NCI-H2029 (cell line): ENCODE measurements around the gene ZNF618.

ENCODE experiments used
- DNase-seq: peaks from one replicate; lab custom pipeline; 2025; lab: John Stamatoyannopoulos, UW

Gene ZNF618

GRCh38 chr9:114046237-114046755, 170.2 kb downstream of the ZNF618 start:
- no peak for DNase-seq

- DNase-seq: no peak
These were observed 170.8 kb downstream of the ZNF618 start for GRCh38 chr9:114046875-114047274.

DNA sequence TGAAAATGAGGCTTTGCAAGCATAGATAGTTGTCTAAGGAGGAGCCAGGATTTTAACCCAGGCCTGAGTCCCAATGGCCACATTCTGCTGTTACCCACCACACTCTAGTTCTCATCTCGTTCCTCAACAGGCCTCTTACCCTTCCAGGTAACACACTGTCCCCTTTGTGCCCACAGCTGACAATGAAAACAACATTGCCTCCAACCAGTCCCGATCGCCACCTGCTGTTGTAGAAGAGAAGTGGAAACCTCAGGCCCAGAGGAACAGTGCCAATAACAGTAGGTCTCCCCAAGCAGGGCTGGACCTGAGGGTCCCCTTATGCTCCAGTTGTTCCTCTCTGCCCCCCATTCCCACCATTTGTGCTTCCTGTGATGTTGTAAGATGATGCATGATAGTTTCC, 171.6 kb downstream of the ZNF618 start:
- DNase-seq: no peak

DNA sequence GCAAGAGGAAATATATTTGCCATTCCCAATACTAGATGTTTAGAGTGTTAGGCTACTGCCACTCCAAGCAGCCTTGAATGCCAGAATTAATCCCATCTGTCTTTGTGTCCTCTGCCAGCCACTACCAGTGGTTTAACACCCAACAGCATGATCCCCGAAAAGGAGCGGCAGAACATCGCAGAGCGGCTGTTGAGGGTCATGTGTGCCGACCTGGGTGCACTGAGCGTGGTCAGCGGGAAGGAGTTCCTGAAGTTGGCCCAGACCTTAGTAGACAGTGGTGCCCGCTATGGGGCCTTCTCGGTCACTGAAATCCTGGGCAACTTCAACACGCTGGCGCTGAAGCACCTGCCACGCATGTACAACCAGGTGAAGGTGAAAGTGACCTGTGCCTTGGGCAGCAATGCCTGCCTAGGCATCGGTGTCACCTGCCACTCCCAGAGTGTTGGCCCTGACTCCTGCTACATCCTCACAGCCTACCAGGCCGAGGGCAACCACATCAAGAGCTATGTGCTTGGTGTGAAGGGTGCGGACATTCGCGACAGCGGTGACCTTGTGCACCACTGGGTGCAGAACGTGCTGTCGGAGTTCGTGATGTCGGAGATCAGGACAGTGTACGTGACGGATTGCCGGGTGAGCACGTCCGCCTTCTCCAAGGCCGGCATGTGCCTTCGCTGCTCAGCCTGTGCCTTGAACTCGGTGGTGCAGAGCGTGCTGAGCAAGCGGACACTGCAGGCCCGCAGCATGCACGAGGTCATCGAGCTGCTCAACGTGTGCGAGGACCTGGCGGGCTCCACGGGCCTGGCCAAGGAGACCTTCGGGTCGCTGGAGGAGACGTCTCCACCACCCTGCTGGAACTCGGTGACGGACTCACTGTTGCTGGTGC, 172.7 kb downstream of the ZNF618 start:
- DNase-seq: no peak

- no peak for DNase-seq
These were observed 173.5 kb downstream of the ZNF618 start for GRCh38 chr9:114049441-114050225.

DNA sequence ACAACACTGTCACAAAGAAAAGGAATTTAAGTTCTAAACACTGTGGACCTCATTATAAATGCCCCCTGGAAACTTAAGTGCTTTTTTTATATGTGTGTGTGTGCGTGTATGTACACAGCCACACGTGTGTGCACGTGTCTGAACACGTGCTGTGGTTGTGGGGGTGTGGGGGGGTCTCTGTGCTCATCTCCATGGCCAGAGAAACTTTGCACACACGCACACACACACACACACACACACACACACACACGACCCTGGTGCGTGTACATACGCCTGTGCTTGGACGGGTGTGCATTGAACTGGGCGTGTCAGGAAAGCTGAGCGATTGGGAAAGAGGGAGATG, 174.1 kb downstream of the ZNF618 start:
- DNase-seq: no peak

DNA sequence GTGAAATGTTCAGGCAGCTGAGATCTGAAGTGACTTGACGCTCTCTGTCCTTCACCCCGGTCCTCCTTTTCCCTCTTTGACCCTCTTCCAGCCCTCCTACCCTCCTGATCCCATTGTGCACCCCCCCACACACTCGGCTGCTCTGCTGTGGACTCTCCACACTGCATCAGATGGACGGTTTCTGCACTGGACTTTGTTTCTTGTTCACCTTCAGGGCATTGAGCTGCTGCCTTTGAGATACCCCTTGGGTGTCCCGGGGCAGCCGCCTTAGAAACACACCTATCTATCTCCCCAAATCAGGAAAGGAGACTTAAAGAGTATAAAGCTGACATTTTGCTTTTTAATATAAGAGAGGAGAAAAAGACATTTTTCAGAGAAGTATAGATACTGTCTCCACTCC, 174.5 kb downstream of the ZNF618 start:
- DNase-seq: no peak

- no peak for DNase-seq
These were observed 175.2 kb downstream of the ZNF618 start for GRCh38 chr9:114051281-114051680.

GRCh38 chr9:114051706-114052105, 175.6 kb downstream of the ZNF618 start:
- DNase-seq: no peak

- DNase-seq: peak; percentile 25
These were observed 177.3 kb downstream of the ZNF618 start for GRCh38 chr9:114053246-114054005.

DNA sequence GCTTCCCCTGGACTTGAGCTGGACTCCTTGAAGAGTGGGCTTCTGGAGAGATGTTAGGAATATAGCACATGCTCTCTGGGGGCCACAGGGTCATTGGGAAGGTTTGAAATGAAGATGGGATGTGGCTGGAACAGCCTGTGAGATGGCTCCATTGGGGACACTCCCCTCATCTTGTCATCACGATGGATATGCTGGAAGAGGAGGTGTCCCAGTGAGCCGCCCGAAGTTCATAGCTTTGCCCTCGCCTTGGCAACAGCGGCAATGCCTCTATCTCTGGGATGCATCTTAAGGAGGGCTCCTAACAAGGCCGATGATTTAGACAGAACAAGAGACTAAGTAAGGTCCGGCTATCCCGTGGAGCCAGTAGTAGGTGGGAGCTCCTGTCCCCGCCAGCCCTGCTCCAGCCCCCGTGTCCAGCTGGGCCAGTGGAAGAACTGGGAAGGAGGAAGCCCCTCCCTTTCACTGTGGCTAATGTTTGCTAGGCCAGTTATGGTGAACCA, 178.1 kb downstream of the ZNF618 start:
- no peak for DNase-seq

- no peak for DNase-seq
These were observed 179.0 kb downstream of the ZNF618 start for GRCh38 chr9:114055061-114055460.

GRCh38 chr9:114055894-114056293, 179.8 kb downstream of the ZNF618 start:
- no peak for DNase-seq

DNA sequence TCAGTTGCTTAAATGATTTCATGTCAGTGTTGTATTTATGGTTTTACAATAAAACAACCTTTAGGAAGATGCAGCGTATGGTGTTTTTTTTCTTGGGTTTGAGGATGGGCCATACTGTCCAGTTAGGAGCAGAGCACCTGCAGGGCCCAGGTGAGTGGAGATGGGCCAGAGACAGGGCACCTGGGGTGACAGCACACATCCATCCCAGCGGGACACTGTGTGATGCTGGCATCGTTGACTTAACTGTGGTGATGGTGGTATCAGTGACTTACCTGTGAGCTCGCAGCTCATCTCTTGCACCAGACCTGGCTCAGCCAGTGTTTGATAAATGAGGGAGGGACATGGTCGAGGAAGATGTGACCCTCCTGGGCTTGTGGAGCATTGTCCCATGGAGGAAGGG, 180.4 kb downstream of the ZNF618 start:
- no peak for DNase-seq

DNA sequence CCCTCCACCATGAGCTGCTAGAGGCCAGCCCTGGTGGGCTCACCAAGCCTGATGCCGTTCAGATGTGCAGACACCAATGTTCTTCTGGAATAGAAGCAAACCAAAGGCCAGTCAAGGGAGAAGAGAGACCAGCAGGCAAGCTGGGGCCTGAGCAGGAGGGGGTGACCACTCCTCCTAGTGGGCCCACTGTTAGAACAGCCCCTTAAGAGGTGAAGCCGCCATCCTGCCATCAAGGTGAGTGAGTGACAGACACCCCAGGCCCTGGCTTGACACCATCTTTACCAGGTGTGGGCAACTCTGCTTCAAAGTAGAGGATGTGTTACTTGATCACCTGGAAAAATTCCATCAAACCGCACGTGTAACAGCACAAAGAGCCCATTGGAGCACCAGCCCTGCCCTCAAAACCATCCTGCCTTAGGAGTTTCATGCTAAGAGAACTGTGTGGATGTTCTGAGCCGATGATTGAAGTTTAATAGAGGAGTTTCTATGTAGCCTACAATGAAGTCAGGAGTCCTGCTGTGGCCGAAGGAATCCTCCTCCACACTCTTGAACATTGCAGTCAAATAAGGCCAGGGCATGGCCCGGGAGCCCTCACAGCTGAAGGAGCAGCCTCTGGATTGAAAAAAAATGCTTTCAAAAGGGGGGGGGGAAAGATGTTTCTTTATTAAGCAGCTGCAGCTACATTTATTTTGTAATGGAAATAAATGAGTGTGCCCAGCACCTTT, 181.2 kb downstream of the ZNF618 start:
- DNase-seq: no peak

GRCh38 chr9:114058688-114059046, 182.6 kb downstream of the ZNF618 start:
- no peak for DNase-seq

DNA sequence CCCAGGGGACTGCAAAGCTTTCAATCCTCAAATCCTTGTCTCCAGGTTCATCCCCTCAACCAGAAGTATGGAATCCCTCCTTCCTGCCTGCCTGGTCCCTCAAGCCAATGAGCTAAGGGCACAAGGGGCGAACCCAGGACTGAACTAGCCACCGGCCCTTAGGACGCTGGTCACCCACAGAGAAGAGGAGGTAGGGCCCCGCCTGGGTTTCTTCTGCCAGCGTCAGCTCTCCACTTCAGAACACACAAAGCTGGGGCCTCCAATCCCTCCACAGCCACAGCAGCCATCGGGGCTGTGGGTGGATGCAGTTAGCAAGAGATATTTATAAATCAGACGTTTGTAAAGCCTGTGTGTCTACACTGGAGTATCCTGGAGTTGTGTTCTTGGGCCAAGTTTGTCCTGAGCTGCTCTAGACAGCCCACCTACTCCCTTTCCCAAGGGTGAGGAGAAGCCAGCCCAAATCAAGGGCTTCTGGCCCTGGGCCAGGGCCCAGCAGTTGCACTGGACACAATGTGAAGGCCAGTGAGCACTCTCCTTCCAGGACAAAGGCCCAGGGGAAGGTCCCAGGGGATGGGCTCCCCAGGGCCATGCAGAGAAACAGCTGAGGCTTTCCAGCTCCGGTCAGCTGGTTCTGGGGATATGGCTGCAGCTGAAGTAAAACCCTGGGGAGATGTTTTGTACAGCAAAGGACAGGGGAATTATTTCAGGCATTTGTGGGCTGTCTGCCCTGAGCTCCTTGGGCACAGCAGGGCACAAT, 183.1 kb downstream of the ZNF618 start:
- no peak for DNase-seq

DNA sequence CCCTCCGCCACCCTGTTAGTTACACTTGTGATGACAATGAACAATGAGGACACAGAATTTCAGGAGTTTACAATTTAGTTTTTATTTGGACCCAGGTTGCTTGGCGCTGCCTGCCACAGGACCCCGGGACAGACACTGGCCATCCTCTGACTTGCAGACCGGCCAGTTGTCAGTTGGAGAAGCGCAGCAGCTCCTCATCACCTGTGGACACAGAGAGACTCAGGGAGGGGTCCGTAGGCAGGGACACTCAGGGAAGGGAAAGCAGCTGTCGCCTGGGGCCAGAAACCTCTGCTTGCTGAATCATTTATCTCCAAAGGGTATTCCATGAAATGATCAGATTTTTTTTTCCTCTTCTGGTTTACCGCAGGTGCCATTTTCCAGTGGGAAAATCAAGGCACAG, 184.0 kb downstream of the ZNF618 start:
- no peak for DNase-seq

- no peak for DNase-seq
These were observed 184.6 kb downstream of the ZNF618 start for GRCh38 chr9:114060711-114061110.

DNA sequence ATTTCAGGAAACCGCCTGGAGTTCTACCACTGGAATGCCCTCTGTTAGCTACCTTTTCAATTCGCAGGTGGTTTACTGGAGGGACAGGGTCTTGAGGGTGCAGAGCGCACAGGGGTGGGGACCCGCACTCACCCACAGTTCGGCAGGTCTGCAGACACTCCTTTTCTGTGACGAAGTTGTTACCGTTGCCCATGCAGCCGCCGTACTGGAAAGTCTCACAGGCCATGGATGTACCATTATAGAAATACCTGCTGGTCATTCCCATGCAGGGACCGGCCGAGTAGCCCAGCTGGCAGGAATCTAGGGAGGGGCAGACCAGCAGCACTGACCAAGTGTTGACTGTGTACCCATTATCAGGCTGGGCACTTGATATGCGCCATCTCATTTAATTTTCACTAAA, 185.2 kb downstream of the ZNF618 start:
- no peak for DNase-seq
